MM.1S (cell line): Measurements from ENCODE around the gene LIPA.

ENCODE experiments used
- DNase-seq: peaks from one replicate; pipeline ENCODE4 v3.0.0-alpha.2; 2015
- H2AFZ ChIP-seq: fragments of 300-600 bp; sonication (generic); 2 replicates; pipeline ENCODE4 v1.6.0; 2016; ENCODE audit warnings: antibody characterized with exemption, low read length
- H3F3A ChIP-seq: fragments of 300-600 bp; sonication (generic); 2 replicates; pipeline ENCODE4 v1.6.1; 2016; ENCODE audit warnings: mild to moderate bottlenecking, antibody characterized with exemption, low read length, moderate library complexity, mixed read lengths; ENCODE audit not compliant: insufficient read depth
- H3K27ac ChIP-seq: fragments of 300-600 bp; sonication (generic); 2 replicates; pipeline ENCODE4 v1.5.1; 2016; ENCODE audit warnings: mild to moderate bottlenecking, low read length
- H3K27me3 ChIP-seq: fragments of 300-600 bp; sonication (generic); replicated peaks from 2 replicates; pipeline ENCODE4 v1.6.0; 2016; ENCODE audit warnings: low read length; ENCODE audit not compliant: insufficient read depth
- H3K36me3 ChIP-seq: fragments of 300-600 bp; sonication (generic); replicated peaks from 2 replicates; pipeline ENCODE4 v1.6.1; 2016; ENCODE audit warnings: mild to moderate bottlenecking, low read length, mixed read lengths; ENCODE audit not compliant: insufficient read depth
- H3K4me1 ChIP-seq: fragments of 300-600 bp; sonication (generic); 2 replicates; pipeline ENCODE4 v1.6.1; 2016; ENCODE audit warnings: low read length, mixed read lengths
- H3K4me2 ChIP-seq: fragments of 300-600 bp; sonication (generic); 2 replicates; pipeline ENCODE4 v1.6.0; 2016; ENCODE audit warnings: low read depth, low read length
- H3K4me3 ChIP-seq: fragments of 300-600 bp; sonication (generic); 2 replicates; pipeline ENCODE4 v1.5.1; 2016; ENCODE audit warnings: low read length, mixed read lengths
- H3K79me2 ChIP-seq: fragments of 300-600 bp; sonication (generic); 2 replicates; pipeline ENCODE4 v1.6.1; 2016; ENCODE audit warnings: mixed run types, low read length, mixed read lengths
- H3K9ac ChIP-seq: fragments of 300-600 bp; sonication (generic); 2 replicates; pipeline ENCODE4 v1.6.1; 2016; ENCODE audit warnings: low read length, mixed read lengths
- H3K9me2 ChIP-seq: fragments of 300-600 bp; sonication (generic); replicated peaks from 2 replicates; pipeline ENCODE4 v1.6.1; 2016; ENCODE audit warnings: mild to moderate bottlenecking, low read length, mixed read lengths; ENCODE audit not compliant: insufficient read depth
- H3K9me3 ChIP-seq: fragments of 300-600 bp; sonication (generic); replicated peaks from 2 replicates; pipeline ENCODE4 v1.6.1; 2016; ENCODE audit warnings: mild to moderate bottlenecking, low read length, mixed read lengths; ENCODE audit not compliant: insufficient read depth
- H4K20me1 ChIP-seq: fragments of 300-600 bp; sonication (generic); 2 replicates; pipeline ENCODE4 v1.6.1; 2016; ENCODE audit warnings: mild to moderate bottlenecking, low read length, moderate library complexity, mixed read lengths; ENCODE audit not compliant: insufficient read depth
- EZH2 ChIP-seq: fragments of 300-600 bp; sonication (generic); optimal IDR thresholded peaks from 2 replicates; pipeline ENCODE3; 2017; ENCODE audit warnings: low read depth, mild to moderate bottlenecking, antibody characterized with exemption, low read length, mixed read lengths
- EZH2phosphoT487 ChIP-seq: fragments of 300-600 bp; sonication (generic); IDR thresholded peaks from 2 replicates; pipeline ENCODE4 v1.6.1; 2018; ENCODE audit warnings: antibody characterized with exemption, low read length
- TF ChIP-seq, protein P1 (sequence below): fragments of 300-600 bp; sonication (generic); IDR thresholded peaks from 2 replicates; pipeline ENCODE4 v1.5.1; 2016; ENCODE audit warnings: antibody characterized with exemption, low read length, mixed read lengths

LIPA gene

DNA sequence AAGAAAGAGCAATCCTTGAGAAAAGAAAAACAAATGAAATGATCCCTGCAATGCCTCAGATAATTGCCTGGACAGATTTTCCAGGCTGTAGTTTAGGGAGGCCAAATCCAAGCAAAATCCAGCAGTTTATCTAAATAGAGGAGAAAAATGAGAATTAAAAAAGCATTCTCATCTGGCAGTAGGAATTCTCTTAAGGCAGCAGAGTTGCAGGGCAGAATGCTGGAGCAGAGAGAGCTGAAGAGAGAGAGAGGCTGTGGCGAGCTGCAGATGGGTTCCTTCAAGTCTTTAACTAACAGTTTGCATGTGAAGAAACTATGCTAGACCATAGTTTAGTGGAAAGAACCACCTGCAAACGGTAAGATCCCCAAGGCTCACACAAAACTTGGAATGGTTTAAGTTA is 6.0 kb upstream of the LIPA start:
- Histone ChIP-seq H3K27me3 (no peaks in the 10 kb centered on the region), H3K9me2 (no peaks in the 10 kb centered on the region), H2AFZ (no peak overlapping the region), H4K20me1 (no peaks in the 10 kb centered on the region), H3K79me2 (no peaks in the 10 kb centered on the region), H3K4me1 (peaks cover 4% of the 10 kb centered on the region; the same call in 1 of the 2 replicates), H3K9me3 (no peaks in the 10 kb centered on the region), H3K4me2 (no peak overlapping the region), H3F3A (no peaks in the 10 kb centered on the region), H3K9ac (no peak overlapping the region), H3K4me3 (no peak overlapping the region), H3K27ac (no peak overlapping the region), H3K36me3 (no peaks in the 10 kb centered on the region)
- DNase-seq = no peak
- TF ChIP-seq EZH2phosphoT487 (no peak), EZH2 (no peak)
- TF ChIP-seq, protein P1, sequence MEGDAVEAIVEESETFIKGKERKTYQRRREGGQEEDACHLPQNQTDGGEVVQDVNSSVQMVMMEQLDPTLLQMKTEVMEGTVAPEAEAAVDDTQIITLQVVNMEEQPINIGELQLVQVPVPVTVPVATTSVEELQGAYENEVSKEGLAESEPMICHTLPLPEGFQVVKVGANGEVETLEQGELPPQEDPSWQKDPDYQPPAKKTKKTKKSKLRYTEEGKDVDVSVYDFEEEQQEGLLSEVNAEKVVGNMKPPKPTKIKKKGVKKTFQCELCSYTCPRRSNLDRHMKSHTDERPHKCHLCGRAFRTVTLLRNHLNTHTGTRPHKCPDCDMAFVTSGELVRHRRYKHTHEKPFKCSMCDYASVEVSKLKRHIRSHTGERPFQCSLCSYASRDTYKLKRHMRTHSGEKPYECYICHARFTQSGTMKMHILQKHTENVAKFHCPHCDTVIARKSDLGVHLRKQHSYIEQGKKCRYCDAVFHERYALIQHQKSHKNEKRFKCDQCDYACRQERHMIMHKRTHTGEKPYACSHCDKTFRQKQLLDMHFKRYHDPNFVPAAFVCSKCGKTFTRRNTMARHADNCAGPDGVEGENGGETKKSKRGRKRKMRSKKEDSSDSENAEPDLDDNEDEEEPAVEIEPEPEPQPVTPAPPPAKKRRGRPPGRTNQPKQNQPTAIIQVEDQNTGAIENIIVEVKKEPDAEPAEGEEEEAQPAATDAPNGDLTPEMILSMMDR = no peak

DNA sequence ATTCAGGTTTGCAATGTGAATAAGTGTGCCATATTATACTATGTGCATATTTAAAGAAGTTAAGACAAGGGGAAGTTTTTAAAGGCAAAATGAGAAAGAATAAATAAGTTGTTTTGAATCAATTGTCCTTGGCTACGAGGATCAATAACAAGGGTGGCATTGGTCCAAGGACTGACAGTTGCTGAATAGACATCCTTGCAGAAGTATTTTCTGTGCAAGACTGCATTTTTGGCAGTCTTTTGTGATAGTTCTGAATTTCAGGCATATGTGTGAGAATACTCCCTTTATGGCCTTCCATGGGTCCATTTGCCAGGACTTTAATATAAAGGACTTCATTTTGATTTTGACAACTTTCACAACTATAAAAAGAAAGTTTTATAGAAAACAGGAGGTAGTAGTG is 5.4 kb upstream of the LIPA start:
- Histone ChIP-seq H4K20me1 (no peaks in the 10 kb centered on the region), H3K9me2 (no peaks in the 10 kb centered on the region), H3K36me3 (no peaks in the 10 kb centered on the region), H3K27me3 (no peaks in the 10 kb centered on the region), H3K4me1 (peaks cover 4% of the 10 kb centered on the region; the same call in 1 of the 2 replicates), H3K27ac (no peak overlapping the region), H3K4me2 (no peak overlapping the region), H3K4me3 (no peak overlapping the region), H2AFZ (no peak overlapping the region), H3F3A (no peaks in the 10 kb centered on the region), H3K9me3 (no peaks in the 10 kb centered on the region), H3K9ac (no peak overlapping the region), H3K79me2 (no peaks in the 10 kb centered on the region)
- TF ChIP-seq EZH2phosphoT487 (no peak), EZH2 (no peak)
- TF ChIP-seq, protein P1 = no peak
- DNase-seq = no peak

DNA sequence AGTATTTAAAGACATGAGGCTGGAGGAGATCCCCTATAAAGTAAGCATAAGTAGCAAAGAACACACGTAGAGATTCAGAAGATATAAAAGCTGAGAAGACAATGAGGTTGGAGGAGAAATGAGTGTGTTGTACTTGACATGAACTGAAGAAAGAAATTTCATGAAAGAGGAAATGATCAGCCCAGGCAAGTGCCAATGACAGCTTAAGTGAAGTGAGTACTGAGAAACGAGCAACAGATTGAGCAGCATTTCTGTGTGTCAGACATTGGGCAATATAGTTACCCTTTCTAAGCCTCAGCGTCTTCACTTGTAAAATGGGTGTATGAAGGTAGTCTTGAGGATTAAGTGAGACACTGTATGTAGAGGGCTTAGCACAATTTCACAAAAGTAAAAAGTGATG is 4.8 kb upstream of the LIPA start:
- peaks cover 4% of the 10 kb centered on the region; the same call in 1 of the 2 replicates for H3K4me1 ChIP-seq

More for the DNA sequence above, 4.8 kb upstream of the LIPA start:
- Histone ChIP-seq H3K36me3 (no peaks in the 10 kb centered on the region), H2AFZ (no peak overlapping the region), H3K9me3 (no peaks in the 10 kb centered on the region), H3K27me3 (no peaks in the 10 kb centered on the region), H3K27ac (no peak overlapping the region), H3K4me3 (no peak overlapping the region), H3K9me2 (no peaks in the 10 kb centered on the region), H3K9ac (no peak overlapping the region), H3K4me2 (no peak overlapping the region), H3K79me2 (no peaks in the 10 kb centered on the region), H3F3A (no peaks in the 10 kb centered on the region), H4K20me1 (no peaks in the 10 kb centered on the region)
- TF ChIP-seq, protein P1 = no peak
- no peak for TF ChIP-seq EZH2phosphoT487
- TF ChIP-seq EZH2 = no peak
- no peak for DNase-seq
